ENCODE measurements around the gene SLC6A8.
A peak's percentile ranks its signal among the peaks of the same experiment; 100 is the strongest.
"Not testable (repeated sequence)": the region's sequence is repeated elsewhere in the genome, so short reads cannot be mapped to it uniquely, and the experiment has no call there.

Gene SLC6A8

GRCh38 chrX:153709726-153710674 lies 22.3 kb downstream of the SLC6A8 start:
- DNase-seq, result no peak

- DNase-seq, result no peak
These were observed 26.5 kb downstream of the SLC6A8 start for GRCh38 chrX:153714256-153714655.

GRCh38 chrX:153717445-153717844 lies 29.7 kb downstream of the SLC6A8 start:
- DNase-seq, result no peak

DNA sequence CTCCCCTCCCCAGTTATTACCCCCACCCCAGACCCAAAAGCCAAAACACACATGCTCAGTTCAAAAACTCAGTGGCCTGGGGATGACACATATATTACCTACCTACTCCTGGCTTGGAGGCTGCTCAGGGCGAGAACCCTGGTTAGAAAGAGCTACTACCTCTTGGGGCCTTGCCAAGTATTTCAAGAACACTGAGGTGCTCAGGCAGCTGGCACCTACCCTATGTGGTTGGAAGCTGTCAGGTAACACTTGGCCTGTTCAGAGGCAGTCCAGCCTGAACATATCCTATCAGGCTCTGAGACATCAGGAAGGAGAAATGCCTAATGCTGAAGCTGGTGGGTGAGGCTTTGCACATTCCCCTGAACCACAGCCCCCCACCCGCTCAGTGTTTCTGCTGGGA lies 31.5 kb downstream of the SLC6A8 start:
- no peak for DNase-seq

DNA sequence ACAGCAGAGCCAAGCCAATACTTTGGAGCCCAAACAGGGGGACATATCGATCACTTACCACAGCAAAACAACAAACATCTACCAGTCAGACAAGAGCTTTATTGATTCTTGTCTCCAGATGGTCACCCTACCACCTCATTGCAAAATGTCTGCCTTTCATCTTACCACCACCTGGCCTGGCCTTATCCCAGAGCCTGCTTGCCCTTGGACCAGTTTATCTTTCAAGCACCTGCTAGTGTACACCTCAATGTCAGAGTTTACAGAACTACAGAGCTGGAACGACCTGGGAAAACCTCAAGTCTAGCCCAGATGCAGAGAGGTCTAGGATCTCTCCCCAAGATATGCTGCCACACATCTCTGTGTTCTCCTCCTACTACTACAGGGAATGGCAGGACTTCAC lies 32.0 kb downstream of the SLC6A8 start:
- no peak for DNase-seq

DNA sequence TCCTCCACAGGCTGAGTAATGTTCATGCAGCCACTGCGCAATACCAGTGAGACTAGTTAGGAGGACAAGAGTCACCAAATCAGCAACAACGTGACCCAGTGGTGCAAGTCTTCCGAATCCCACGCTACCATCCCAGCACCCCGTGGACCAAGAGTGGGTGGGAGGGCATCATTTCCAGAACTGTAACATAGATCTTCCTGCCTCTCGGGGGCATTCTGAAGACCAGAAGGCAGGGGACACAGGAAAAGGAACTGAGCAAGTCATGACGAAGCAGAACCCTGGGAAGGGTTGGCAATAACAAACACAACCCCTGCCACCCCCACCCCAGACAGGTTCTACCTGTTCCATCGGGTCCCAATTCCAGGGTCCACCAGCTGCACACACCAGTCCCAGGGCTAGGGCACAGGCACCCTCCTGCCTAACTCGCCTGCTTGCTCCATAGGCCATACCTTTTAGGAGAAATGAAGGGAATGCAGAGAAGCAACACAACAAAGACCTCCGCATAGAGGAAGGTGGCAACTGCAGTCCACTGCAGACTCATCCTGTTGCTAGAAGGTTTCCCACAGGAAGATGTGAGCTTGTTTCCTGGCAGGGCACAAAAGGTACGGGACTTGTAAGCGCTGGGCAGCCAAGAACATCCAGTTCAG lies 35.1 kb downstream of the SLC6A8 start:
- no peak for DNase-seq

DNA sequence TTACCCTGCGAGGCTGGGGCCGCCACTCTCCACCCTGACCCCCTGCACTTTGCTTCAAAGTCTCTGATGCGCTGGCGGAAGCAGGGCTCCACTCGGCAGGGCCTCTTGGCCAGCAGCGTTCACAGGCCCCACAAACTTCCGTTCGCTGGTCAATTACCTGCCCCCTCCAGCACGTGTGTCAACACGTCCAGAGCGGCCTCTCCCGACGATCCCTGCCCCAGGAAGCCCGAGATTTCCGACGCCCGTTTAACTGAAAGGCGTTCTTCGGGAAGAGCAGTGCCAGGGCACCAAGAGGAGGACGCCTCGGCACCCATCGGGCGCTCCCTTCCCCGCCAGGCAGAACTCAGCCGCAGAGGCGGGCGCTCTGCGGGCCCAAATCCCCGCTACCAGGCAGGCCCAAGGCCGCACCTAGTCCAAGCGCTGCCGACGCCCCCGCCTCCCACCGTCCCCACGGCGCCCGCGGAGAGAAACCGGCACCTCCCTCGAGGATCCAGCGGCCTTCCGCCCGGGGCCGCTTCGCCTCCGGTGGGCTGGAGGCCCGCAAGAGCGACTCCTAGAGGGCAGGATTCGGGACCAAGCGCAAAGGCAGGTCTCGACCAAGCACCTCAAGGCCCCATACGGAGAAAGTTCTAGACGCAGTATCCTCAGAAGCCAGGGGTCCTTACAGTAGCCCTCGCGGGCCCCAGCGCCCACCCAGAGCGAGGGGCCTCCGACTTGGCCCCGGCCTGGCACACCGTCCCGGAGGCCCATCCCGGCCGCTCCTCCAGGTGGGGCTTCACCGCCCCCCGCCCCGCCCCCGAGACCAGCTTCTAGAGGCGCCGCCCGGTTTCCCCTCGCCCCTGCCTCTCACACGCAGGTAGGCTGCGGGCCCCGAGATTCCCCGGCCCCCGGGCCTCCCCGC lies 35.9 kb downstream of the SLC6A8 start:
- no peak for DNase-seq

DNA sequence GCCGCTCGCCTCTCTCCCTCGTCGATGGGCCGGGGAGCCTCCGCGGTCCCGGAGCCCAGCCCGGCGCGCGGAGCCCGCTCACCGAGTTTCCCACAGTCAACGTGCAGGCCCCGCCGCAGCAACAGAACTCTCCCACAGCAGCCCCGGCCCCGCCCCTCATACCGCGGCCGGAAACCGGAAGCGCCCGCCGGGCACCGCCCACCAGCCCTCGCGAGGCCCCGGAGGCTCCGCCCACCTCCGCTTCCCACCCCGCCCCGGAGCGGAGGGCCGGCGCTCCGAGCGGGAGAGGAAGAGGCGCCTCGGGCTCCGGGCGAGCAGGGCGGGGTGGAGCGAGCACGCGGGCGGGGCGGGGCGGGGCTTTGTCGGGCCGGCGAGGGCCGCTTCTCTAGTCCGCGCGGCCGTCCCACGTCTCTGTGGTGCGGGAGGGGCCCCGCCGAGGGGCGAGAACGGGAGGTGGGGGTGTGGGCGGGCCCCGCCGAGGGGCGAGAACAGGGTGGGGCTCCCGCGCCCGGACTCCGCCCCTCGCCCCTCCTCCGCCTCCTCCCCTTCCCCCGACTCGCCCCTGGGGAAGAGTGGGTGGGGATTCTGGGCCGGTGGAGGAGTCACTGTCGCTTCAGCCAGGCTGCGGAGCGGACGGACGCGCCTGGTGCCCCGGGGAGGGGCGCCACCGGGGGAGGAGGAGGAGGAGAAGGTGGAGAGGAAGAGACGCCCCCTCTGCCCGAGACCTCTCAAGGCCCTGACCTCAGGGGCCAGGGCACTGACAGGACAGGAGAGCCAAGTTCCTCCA lies 36.7 kb downstream of the SLC6A8 start, which contains the start of the genes ABCD1 and BCAP31:
Gene ABCD1 (plus strand): TSS at position 605 of the 787 bp plus-strand sequence. CDS start 411 bp downstream, outside the sequence.
Gene BCAP31 (minus strand): TSS at position 136 of the 787 bp plus-strand sequence. CDS start 1,143 bp downstream, outside the sequence.
- DNase-seq, result peak; percentile 74

DNA sequence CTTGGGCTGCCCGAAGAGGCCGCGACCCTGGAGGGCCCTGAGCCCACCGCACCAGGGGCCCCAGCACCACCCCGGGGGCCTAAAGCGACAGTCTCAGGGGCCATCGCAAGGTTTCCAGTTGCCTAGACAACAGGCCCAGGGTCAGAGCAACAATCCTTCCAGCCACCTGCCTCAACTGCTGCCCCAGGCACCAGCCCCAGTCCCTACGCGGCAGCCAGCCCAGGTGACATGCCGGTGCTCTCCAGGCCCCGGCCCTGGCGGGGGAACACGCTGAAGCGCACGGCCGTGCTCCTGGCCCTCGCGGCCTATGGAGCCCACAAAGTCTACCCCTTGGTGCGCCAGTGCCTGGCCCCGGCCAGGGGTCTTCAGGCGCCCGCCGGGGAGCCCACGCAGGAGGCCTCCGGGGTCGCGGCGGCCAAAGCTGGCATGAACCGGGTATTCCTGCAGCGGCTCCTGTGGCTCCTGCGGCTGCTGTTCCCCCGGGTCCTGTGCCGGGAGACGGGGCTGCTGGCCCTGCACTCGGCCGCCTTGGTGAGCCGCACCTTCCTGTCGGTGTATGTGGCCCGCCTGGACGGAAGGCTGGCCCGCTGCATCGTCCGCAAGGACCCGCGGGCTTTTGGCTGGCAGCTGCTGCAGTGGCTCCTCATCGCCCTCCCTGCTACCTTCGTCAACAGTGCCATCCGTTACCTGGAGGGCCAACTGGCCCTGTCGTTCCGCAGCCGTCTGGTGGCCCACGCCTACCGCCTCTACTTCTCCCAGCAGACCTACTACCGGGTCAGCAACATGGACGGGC lies 37.5 kb downstream of the SLC6A8 start:
- DNase-seq, result no peak

- no peak for DNase-seq
These were observed 38.1 kb downstream of the SLC6A8 start for GRCh38 chrX:153725832-153726285.

GRCh38 chrX:153726286-153727122 lies 38.8 kb downstream of the SLC6A8 start:
- no peak for DNase-seq

DNA sequence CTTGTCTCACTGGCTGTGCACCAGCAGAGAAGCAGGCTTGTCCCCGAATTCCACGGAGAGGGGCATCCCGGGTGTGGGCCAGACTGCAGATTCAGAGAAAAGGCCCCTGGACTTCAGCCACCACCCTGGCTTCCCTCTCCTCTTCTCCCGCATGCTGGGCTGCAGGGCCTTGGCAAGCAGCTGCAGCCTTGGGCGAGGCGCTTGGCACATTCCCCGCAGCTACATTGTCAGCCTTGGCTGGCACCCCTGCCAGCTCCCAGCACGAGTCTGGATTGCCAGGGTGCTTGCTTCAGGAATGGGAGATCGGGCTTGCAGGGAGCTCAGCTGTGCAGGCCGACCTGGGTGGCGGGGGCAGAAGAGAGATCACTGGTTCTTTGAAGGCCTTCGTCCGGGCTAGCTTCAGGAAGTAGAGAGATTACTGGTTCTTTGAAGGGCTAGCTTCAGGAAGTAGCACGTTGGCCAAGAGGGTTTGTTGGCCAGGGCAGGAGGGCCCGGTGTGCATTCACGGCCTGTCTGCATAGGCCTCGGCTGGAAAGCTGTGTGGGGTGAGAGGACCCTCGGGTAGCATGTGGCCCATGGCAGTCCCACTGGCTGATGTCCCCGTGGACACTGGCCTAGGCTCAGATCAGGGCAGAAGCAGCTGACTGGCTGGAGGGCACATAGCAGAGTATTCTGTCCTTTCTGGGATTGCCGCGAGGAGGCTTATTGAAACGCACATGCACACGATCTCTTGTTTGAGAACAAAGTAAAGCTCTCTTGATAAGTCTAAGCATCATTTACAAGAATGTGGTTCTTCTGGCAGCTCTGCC lies 39.6 kb downstream of the SLC6A8 start:
- no peak for DNase-seq

GRCh38 chrX:153728095-153728494 lies 40.4 kb downstream of the SLC6A8 start:
- DNase-seq, result no peak

- DNase-seq, result no peak
These were observed 41.4 kb downstream of the SLC6A8 start for GRCh38 chrX:153728951-153729631.

- not testable (repeated sequence) for DNase-seq
These were observed 42.4 kb downstream of the SLC6A8 start for GRCh38 chrX:153730115-153730514.

GRCh38 chrX:153731117-153731844 lies 43.6 kb downstream of the SLC6A8 start:
- no peak for DNase-seq

DNA sequence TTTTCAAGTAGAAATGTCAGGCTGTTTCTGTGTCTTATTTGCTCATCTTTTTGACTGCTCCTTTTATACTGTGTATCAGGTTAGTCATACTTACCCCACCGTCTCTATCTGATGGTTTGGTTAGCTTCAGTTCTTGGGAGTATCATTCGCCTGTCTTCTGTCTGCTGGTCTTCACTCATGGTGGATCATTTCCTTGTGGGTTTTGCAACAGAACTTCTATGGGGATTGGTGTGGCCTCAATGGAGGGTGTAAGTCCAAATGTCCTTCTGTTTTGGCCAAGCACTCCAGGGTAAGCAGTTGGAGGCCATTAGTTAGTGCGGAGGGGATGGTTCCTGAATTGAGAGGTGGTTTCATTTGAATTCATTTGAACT lies 44.1 kb downstream of the SLC6A8 start:
- DNase-seq, result no peak

- no peak for DNase-seq
These were observed 44.7 kb downstream of the SLC6A8 start for GRCh38 chrX:153732401-153732800.
